WTC11 (cell line): ENCODE measurements around the gene MINDY1. TPM values are rescaled to one million over a fixed set of nuclear protein-coding genes. Genes with fewer than 3 reads are reported as not detected.

Experiments used
- ATAC-seq: fragments of 200-7000 bp; cut with Tn5 transposase; 2 replicates; pipeline ENCODE4 v1.10.0; 2021; ENCODE audit warnings: mild to moderate bottlenecking, moderate library complexity
- CTCF ChIA-PET: fragments of 300-600 bp; sonication (Branson Sonifier 250); formaldehyde crosslinking; loops from one replicate; lab custom pipeline; 2021; ENCODE audit warnings: antibody characterized with exemption; lab: Charles Lee
- POLR2A ChIA-PET: fragments of 350-600 bp; sonication (Branson Sonifier 250); formaldehyde crosslinking; loops from one replicate; lab custom pipeline; 2021; ENCODE audit warnings: antibody characterized with exemption; lab: Charles Lee
- DNase-seq: peaks from one replicate; pipeline ENCODE4 v3.0.0; 2021; ENCODE audit warnings: low spot score
- H3K27ac Mint-ChIP-seq: 2 replicates; pipeline ENCODE4 v1.8.0; 2021; ENCODE audit warnings: mixed read lengths
- H3K27me3 Mint-ChIP-seq: 2 replicates; pipeline ENCODE4 v1.8.0; 2021; ENCODE audit warnings: low read depth, mild to moderate bottlenecking, moderate library complexity, mixed read lengths
- H3K36me3 Mint-ChIP-seq: 2 replicates; pipeline ENCODE4 v1.8.0; 2021; ENCODE audit warnings: mixed read lengths
- H3K4me1 Mint-ChIP-seq: 2 replicates; pipeline ENCODE4 v1.8.0; 2022; ENCODE audit warnings: mixed read lengths
- H3K4me3 Mint-ChIP-seq: 2 replicates; pipeline ENCODE4 v1.8.0; 2021; ENCODE audit warnings: mild to moderate bottlenecking, moderate library complexity, mixed read lengths
- H3K9me3 Mint-ChIP-seq: 2 replicates; pipeline ENCODE4 v1.8.0; 2021; ENCODE audit warnings: mixed read lengths
- ATF2 ChIP-seq: sonication (generic); formaldehyde crosslinking; IDR thresholded peaks from 2 replicates; pipeline ENCODE4 v1.8.1; 2022; ENCODE audit warnings: low read depth, missing genetic modification reagents, borderline replicate concordance
- CREB1 ChIP-seq: sonication (generic); formaldehyde crosslinking; IDR thresholded peaks from 2 replicates; pipeline ENCODE4 v1.8.0; 2023; ENCODE audit warnings: mild to moderate bottlenecking, missing genetic modification reagents
- ETV6 ChIP-seq: sonication (generic); formaldehyde crosslinking; IDR thresholded peaks from 2 replicates; pipeline ENCODE4 v1.8.1; 2022; ENCODE audit warnings: mild to moderate bottlenecking, missing genetic modification reagents
- HMGA2 ChIP-seq: fragments of 250-450 bp; sonication (Bioruptor Pico); IDR thresholded peaks from 2 replicates; pipeline ENCODE4 v1.4.0; 2021; ENCODE audit warnings: mild to moderate bottlenecking, moderate library complexity
- NFE2L1 ChIP-seq: sonication (generic); formaldehyde crosslinking; IDR thresholded peaks from 2 replicates; pipeline ENCODE4 v1.8.1; 2023; ENCODE audit warnings: missing genetic modification reagents
- NR2C2 ChIP-seq: sonication (generic); formaldehyde crosslinking; IDR thresholded peaks from 2 replicates; pipeline ENCODE4 v1.8.0; 2022; ENCODE audit warnings: mild to moderate bottlenecking, missing genetic modification reagents
- RELA ChIP-seq: sonication (generic); formaldehyde crosslinking; IDR thresholded peaks from 2 replicates; pipeline ENCODE4 v1.8.1; 2022; ENCODE audit warnings: missing genetic modification reagents, mild to moderate bottlenecking, borderline replicate concordance
- RORB ChIP-seq: fragments of 250-450 bp; sonication (Bioruptor Pico); IDR thresholded peaks from 2 replicates; pipeline ENCODE4 v1.9.0; 2021; ENCODE audit warnings: mild to moderate bottlenecking
- SMAD4 ChIP-seq: sonication (generic); formaldehyde crosslinking; IDR thresholded peaks from 2 replicates; pipeline ENCODE4 v1.8.0; 2022; ENCODE audit warnings: mild to moderate bottlenecking, missing genetic modification reagents
- ZNF512 ChIP-seq: sonication (generic); formaldehyde crosslinking; IDR thresholded peaks from 2 replicates; pipeline ENCODE4 v1.8.1; 2022; ENCODE audit warnings: missing genetic modification reagents, borderline replicate concordance
- total RNA-seq: library from RNA; stranded (reverse); gene quantifications from 3 replicates; pipeline ENCODE4 v1.2.3, GENCODE V29; 2021
- TF ChIP-seq, protein P1 (sequence below): sonication (generic); formaldehyde crosslinking; IDR thresholded peaks from 2 replicates; pipeline ENCODE4 v1.8.0; 2022; ENCODE audit warnings: missing genetic modification reagents
- TF ChIP-seq, protein P2 (sequence below): fragments of 250-450 bp; sonication (Bioruptor Pico); IDR thresholded peaks from 2 replicates; pipeline ENCODE4 v1.8.0; 2021; ENCODE audit warnings: mild to moderate bottlenecking
- TF ChIP-seq, protein P3 (sequence below): fragments of 250-450 bp; sonication (Bioruptor Pico); IDR thresholded peaks from 2 replicates; pipeline ENCODE4 v1.9.0; 2021; ENCODE audit warnings: moderate library complexity, mild to moderate bottlenecking, inconsistent platforms, borderline replicate concordance
- TF ChIP-seq, protein P4 (sequence below): sonication (generic); formaldehyde crosslinking; IDR thresholded peaks from 2 replicates; pipeline ENCODE4 v1.8.1; 2022; ENCODE audit warnings: low read depth, mild to moderate bottlenecking, moderate library complexity, missing genetic modification reagents, borderline replicate concordance
- TF ChIP-seq, protein P5 (sequence below): fragments of 250-450 bp; sonication (Bioruptor Pico); IDR thresholded peaks from 2 replicates; pipeline ENCODE4 v1.9.0; 2021; ENCODE audit warnings: mild to moderate bottlenecking
- TF ChIP-seq, protein P6 (sequence below): fragments of 250-450 bp; sonication (Bioruptor Pico); IDR thresholded peaks from 2 replicates; pipeline ENCODE4 v2.1.2; 2022; ENCODE audit warnings: mild to moderate bottlenecking, moderate library complexity
- TF ChIP-seq, protein P7 (sequence below): fragments of 250-450 bp; sonication (Bioruptor Pico); conservative IDR thresholded peaks from 2 replicates; pipeline ENCODE4 v1.9.0; 2021; ENCODE audit warnings: mild to moderate bottlenecking

The MINDY1 gene
- total RNA-seq, 1 experiment from 2014 or later: 10.1 TPM

- TF ChIP-seq, protein P1, sequence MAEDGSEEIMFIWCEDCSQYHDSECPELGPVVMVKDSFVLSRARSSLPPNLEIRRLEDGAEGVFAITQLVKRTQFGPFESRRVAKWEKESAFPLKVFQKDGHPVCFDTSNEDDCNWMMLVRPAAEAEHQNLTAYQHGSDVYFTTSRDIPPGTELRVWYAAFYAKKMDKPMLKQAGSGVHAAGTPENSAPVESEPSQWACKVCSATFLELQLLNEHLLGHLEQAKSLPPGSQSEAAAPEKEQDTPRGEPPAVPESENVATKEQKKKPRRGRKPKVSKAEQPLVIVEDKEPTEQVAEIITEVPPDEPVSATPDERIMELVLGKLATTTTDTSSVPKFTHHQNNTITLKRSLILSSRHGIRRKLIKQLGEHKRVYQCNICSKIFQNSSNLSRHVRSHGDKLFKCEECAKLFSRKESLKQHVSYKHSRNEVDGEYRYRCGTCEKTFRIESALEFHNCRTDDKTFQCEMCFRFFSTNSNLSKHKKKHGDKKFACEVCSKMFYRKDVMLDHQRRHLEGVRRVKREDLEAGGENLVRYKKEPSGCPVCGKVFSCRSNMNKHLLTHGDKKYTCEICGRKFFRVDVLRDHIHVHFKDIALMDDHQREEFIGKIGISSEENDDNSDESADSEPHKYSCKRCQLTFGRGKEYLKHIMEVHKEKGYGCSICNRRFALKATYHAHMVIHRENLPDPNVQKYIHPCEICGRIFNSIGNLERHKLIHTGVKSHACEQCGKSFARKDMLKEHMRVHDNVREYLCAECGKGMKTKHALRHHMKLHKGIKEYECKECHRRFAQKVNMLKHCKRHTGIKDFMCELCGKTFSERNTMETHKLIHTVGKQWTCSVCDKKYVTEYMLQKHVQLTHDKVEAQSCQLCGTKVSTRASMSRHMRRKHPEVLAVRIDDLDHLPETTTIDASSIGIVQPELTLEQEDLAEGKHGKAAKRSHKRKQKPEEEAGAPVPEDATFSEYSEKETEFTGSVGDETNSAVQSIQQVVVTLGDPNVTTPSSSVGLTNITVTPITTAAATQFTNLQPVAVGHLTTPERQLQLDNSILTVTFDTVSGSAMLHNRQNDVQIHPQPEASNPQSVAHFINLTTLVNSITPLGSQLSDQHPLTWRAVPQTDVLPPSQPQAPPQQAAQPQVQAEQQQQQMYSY: no peak
- TF ChIP-seq HMGA2 (CRISPR knock-in tag): no peak
- TF ChIP-seq, protein P2, sequence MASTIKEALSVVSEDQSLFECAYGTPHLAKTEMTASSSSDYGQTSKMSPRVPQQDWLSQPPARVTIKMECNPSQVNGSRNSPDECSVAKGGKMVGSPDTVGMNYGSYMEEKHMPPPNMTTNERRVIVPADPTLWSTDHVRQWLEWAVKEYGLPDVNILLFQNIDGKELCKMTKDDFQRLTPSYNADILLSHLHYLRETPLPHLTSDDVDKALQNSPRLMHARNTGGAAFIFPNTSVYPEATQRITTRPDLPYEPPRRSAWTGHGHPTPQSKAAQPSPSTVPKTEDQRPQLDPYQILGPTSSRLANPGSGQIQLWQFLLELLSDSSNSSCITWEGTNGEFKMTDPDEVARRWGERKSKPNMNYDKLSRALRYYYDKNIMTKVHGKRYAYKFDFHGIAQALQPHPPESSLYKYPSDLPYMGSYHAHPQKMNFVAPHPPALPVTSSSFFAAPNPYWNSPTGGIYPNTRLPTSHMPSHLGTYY (CRISPR knock-in tag): no peak
- TF ChIP-seq, protein P3, sequence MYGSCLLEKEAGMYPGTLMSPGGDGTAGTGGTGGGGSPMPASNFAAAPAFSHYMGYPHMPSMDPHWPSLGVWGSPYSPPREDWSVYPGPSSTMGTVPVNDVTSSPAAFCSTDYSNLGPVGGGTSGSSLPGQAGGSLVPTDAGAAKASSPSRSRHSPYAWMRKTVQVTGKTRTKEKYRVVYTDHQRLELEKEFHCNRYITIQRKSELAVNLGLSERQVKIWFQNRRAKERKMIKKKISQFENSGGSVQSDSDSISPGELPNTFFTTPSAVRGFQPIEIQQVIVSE (CRISPR knock-in tag): no peak
- TF ChIP-seq, protein P4, sequence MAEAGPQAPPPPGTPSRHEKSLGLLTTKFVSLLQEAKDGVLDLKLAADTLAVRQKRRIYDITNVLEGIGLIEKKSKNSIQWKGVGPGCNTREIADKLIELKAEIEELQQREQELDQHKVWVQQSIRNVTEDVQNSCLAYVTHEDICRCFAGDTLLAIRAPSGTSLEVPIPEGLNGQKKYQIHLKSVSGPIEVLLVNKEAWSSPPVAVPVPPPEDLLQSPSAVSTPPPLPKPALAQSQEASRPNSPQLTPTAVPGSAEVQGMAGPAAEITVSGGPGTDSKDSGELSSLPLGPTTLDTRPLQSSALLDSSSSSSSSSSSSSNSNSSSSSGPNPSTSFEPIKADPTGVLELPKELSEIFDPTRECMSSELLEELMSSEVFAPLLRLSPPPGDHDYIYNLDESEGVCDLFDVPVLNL (CRISPR knock-in tag): no peak
- TF ChIP-seq, all 79 proteins: peak for 0
Observed at GRCh38 chr1:151043163-151043562, 36.5 kb upstream of the MINDY1 start (continued).

DNA sequence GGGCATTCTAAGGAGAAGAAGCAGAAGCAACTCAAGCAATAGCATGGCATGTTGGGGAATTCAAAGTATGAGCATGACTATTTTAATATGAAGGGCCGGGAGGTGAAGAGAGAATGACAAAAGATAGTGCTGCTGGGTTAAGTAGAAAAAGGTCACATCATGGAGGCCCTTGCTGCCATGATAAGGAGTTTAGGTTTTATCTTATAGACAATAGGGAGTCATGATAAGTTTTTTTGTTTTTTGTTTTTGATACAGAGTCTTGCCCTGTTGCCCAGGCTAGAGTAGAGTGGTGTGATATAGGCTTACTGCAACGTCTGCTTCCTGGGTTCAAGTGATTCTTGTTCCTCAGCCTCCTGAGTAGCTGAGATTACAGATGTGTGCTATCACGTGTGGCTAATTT lies 32.8 kb upstream of the MINDY1 start:
- DNase-seq (no peak), ATAC-seq (no peak)
- ChIA-PET POLR2A (no interaction called here), CTCF (interaction anchor here (1.0 to 1.4 kb wide), 3 partner anchors 9 to 60 kb away, joined by 4 to 8 read pairs (median 4); partner anchors contain the start of gene C1orf56)
- H3K27ac Mint-ChIP-seq: no peak overlapping the region; the same call in 1 of the 2 replicates
- no peak overlapping the region for H3K4me3 Mint-ChIP-seq
- peaks cover 7% of the 10 kb centered on the region; the same call in 1 of the 2 replicates for H3K36me3 Mint-ChIP-seq
- H3K27me3 Mint-ChIP-seq: no peaks in the 10 kb centered on the region
- peaks cover 16% of the 10 kb centered on the region for H3K4me1 Mint-ChIP-seq
- no peaks in the 10 kb centered on the region for H3K9me3 Mint-ChIP-seq
- TF ChIP-seq, protein P5, sequence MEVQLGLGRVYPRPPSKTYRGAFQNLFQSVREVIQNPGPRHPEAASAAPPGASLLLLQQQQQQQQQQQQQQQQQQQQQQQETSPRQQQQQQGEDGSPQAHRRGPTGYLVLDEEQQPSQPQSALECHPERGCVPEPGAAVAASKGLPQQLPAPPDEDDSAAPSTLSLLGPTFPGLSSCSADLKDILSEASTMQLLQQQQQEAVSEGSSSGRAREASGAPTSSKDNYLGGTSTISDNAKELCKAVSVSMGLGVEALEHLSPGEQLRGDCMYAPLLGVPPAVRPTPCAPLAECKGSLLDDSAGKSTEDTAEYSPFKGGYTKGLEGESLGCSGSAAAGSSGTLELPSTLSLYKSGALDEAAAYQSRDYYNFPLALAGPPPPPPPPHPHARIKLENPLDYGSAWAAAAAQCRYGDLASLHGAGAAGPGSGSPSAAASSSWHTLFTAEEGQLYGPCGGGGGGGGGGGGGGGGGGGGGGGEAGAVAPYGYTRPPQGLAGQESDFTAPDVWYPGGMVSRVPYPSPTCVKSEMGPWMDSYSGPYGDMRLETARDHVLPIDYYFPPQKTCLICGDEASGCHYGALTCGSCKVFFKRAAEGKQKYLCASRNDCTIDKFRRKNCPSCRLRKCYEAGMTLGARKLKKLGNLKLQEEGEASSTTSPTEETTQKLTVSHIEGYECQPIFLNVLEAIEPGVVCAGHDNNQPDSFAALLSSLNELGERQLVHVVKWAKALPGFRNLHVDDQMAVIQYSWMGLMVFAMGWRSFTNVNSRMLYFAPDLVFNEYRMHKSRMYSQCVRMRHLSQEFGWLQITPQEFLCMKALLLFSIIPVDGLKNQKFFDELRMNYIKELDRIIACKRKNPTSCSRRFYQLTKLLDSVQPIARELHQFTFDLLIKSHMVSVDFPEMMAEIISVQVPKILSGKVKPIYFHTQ (CRISPR knock-in tag): no peak
- TF ChIP-seq ATF2 (no peak), RORB (CRISPR knock-in tag) (no peak), NFE2L1 (CRISPR knock-in tag) (no peak), RELA (CRISPR knock-in tag) (no peak), SMAD4 (CRISPR knock-in tag) (no peak), NR2C2 (CRISPR knock-in tag) (no peak), CREB1 (CRISPR knock-in tag) (no peak), ZNF512 (CRISPR knock-in tag) (no peak), ETV6 (no peak)
- TF ChIP-seq, protein P6, sequence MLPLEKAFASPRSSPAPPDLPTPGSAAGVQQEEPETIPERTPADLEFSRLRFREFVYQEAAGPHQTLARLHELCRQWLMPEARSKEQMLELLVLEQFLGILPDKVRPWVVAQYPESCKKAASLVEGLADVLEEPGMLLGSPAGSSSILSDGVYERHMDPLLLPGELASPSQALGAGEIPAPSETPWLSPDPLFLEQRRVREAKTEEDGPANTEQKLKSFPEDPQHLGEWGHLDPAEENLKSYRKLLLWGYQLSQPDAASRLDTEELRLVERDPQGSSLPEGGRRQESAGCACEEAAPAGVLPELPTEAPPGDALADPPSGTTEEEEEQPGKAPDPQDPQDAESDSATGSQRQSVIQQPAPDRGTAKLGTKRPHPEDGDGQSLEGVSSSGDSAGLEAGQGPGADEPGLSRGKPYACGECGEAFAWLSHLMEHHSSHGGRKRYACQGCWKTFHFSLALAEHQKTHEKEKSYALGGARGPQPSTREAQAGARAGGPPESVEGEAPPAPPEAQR (CRISPR knock-in tag): no peak
- TF ChIP-seq, protein P2 (CRISPR knock-in tag): no peak
- TF ChIP-seq, protein P7, sequence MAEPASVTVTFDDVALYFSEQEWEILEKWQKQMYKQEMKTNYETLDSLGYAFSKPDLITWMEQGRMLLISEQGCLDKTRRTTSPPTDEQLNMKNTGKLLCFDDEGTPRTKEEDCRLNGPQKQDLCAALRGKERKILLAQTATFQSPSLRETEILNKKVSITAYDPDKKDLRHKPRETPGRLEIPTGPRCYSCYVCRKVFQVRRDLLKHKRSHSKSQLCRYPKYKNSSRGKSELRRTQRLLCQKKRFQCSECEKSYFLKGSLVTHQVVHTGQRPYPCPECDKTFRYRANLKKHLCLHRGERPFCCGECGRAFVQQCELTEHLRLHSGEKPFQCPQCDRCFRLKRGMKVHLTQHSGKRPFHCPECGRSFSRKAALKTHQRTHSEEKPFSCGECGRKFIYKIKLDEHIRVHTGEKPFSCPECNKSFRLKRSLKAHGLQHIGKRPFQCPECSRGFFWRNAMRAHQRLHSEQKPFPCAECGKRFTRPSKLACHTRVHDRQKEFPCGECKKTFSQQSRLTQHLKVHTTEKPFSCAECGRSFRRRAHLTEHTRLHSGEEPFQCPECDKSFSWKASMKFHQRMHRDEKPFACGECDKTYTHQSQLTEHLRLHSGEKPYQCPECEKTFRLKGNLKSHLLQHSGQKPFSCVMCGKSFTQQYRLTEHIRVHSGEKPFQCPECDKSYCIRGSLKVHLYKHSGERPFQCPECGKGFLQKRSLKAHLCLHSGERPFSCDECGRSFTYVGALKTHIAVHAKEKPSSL (CRISPR knock-in tag): no peak
